ENCODE results near the gene L3MBTL2. TPM values are rescaled to one million over a fixed set of nuclear protein-coding genes. Genes with fewer than 3 reads are reported as not detected.

L3MBTL2 gene
- total RNA-seq, 1 donor from 2014 or later: 12.0 TPM

DNA sequence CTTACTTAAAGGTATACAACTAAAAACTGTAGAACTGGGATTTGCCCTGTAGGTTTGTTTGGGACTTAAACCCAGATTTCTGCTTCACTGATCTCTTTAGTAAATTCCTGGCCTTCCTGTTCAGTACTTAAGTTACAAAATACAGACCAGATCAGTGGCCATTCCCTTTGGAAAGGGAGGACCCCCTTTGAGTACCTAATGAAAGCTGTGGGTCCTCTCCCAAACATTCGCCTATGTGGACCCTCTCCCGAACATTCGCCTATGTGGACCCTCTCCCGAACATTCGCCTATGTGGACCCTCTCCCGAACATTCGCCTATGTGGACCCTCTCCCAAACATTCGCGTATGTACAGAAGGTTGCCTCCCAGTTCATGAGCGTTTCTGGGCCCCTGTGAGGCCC is 10.3 kb downstream of the L3MBTL2 start:
- DNase-seq: no peak

DNA sequence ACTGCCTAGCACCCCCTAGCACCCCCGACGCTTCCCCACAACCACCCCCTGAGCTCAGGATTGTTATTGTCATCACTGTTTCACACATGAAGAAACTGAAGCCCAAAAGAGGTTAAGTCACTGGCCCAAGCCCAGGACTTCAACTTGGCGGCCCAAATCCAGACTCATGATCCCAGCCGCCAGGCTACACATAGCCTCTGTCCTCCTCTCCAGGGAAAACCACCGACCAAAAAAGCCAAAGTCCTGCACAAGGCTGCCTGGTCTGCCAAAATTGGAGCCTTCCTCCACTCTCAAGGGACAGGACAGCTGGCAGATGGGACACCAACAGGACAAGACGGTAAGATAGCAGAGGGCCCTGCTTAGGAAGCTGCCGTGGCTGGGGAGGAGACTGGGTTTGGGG is 10.8 kb downstream of the L3MBTL2 start:
- no peak for DNase-seq

- no peak for DNase-seq
These were observed 11.9 kb downstream of the L3MBTL2 start for GRCh38 chr22:41216984-41217383.

DNA sequence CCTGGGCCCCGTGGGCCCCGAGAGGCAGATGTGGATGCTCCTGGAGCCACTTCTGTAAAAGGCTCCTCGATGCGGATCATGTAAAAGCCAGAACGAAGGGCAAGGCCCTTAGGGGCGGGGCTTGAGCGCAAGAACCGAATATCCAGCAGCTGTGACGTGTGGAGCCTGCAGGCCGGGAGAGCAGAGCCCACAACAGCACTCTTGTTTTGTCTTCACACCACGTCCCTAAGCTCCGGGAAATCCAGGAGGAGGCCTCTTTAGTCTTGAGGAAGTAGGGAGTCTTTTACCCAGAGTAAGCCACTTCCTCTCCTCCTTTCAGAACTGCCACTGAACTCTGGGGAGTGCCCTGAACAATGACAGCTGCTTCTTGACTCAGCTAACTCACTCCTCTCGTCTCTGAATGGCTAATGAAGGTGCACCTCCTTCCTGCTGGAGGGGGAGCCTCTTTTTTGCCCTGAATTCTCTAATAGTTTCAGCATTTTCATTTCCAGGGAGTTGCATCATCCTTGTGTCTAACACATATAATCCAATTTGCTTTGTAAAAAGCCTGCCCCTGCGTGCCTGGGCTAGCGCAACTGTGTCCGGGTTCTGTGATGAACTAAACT is 12.5 kb downstream of the L3MBTL2 start:
- DNase-seq: peak; percentile 52

GRCh38 chr22:41222846-41223507 is 17.9 kb downstream of the L3MBTL2 start:
- DNase-seq: no peak

DNA sequence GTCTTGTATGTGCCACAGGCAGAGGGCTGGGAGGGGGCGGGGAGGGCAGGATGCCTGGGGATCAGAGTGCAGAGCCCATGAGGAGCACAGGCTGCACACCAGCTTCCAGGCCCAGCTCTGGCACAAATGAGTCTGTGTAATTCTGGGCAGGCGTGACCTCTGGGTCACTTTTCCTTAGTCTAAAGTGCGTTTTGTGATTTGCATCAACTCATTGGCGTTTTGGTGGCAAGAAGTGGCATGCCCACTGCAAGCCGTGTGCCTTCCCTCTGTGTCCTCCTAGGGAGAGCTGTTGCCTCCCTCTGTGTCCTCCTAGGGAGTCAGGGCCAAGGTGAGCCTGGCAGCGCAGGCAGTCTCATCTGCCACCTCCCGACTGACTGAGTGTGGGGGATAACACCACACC is 18.4 kb downstream of the L3MBTL2 start:
- no peak for DNase-seq

DNA sequence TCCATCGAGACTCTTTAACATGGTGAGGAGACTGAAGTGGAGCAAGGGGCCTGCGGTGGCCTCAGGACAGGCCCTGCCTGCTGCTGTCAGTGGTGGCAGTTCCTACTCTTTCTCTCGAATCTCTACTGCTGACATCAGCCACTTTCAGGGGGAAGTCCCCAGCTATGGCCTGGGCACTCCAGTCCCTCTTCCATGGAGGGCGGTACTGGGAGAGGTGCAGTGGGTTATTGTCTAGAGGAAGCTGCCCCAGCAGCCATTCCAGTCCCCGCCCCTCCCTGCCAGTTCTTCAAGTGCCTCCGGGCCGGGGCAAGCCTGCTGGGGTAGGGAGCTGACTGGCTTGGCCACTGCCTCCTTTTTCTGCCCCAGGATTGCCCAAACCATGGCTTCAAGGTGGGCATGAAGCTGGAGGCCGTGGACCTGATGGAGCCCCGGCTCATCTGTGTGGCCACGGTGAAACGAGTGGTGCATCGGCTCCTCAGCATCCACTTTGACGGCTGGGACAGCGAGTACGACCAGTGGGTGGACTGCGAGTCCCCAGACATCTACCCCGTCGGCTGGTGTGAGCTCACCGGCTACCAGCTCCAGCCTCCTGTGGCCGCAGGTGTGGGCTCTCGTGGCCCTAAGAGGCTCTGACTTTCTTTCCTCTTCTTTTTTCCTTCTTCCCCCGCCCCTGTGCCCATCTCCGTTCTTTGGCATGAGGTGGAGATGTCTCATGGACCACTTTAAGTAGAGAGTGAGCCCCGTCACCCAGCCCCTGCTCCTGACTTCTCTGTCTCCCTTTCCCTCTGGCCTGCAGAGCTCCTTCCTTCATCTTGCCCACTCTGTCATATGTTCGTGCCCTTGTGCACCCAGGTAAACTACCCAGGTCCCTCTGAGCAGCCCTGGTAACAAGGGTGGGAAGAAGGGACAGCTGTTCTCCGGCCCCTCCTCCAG is 21.9 kb downstream of the L3MBTL2 start:
- DNase-seq: no peak

DNA sequence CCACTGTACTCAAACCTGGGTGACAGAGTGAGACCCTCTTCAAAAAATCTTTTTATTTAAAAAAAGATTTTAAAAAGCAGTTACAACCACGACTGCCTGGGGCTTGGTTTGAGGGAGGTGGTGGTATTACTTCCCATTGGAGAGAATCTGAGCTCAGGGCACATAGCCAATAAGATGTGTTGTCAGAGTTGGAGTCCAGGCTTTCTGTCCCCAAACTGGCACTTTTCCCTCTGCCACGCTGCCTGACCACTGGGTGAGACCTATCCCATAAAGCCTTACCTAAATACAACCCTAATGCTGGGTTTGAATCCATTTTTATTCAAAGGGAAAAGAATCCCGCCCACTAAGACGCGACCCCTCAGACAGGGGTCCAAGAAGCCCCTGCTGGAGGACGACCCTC is 24.1 kb downstream of the L3MBTL2 start:
- no peak for DNase-seq

DNA sequence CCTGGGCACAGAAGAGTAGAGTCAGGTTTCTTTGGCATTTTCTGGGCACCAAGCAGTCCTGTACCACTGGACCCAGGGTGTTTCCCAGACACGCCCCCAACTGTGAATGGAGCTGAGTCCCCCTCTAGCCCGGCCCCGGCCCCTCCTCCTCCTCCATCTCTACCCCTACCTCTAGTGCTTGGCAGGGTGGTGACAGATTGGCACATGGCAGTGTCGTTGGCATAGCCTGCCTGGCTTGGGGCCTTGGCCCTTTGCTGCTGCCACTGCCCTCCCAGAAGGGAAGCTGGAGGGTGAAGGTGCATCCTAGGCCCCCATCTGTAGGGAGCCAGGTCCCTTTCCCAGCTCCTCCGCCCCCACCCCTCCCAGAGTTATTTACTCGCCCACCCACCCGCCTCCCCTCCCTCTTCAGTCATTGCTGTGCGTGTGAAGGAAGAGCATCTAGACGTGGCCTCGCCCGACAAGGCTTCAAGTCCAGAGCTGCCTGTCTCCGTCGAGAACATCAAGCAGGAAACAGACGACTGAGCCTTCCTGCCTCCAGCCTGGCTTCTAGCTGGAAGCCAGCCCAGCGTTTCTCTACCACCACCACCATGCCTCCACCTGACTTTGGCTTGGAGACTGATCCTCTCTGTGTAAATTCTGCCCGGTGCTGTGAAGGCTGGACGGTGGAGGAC is 24.8 kb downstream of the L3MBTL2 start:
- DNase-seq: no peak

DNA sequence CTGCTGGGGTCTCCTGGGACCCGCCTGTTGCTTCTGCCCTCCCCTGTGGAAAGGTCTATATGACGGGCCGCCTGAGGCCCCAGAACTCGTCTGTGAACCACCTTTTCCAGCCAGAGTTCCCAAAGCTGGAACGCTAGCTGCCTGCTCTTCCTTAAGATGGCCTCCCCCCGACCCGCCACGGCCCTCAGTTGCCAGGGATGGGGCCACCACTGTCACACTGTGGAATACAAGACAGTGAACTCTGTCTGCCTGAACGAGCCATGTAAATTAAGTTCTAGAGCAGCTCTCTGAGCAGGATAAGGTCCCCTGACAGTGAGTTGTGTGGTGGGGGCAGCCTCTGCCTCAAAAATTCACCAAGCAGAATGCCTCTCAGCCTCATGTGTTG is 25.3 kb downstream of the L3MBTL2 start:
- no peak for DNase-seq

DNA sequence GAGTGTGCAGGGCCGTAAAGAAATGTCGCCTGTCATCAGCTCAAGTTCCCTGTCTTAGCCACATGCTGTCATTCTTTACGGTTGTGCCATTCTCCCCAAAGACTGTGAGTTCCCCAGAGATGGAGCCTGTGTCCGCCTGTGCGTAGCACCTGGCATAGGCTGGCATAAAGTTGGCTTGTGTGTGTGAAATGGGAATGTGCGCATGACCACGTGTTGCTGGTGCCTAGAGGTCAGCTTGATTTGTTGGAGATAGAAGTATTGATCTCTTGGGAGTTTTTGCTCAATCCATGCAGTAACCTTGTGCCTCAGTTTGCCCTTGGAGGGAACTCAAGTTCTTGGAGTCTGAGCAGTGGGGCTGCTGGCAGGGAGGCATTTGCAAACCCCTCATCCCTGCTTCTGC is 26.3 kb downstream of the L3MBTL2 start:
- DNase-seq: no peak

GRCh38 chr22:41234815-41235695 is 29.9 kb downstream of the L3MBTL2 start:
- no peak for DNase-seq

DNA sequence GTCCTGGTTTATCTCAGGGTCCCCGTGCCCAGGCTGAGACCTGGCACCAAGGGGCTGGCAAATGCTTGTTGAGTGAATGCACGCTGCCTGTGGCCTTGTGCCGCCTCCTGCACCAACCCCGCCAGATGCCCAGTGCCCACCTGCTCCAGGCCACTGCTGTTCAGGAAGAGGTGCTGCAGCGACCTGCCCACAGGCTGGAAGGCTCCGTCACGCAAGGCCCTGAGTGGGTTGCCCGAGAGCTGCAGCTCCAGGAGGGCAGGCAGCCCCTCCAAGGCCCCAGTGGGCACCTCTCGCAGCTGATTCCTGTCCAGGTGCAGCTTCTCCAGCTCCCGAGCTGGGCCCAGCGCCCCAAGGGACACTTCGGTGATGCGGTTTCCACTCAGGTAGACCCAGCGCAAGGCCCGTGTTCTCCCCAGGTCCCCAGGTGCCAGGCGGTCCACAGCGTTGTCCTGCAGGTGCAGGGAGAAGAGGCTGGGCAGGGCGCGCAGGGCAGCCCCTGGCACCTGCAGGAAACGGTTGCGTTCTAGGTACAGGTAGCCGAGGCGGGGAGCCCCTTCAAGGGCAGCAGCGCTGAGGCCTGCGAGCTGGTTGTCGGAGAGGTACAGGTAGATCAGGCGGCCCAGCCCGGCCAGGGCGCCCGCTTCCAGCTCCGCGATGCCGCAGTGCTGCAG is 32.1 kb downstream of the L3MBTL2 start:
- no peak for DNase-seq

- no peak for DNase-seq
These were observed 32.8 kb downstream of the L3MBTL2 start for GRCh38 chr22:41237707-41238569.

DNA sequence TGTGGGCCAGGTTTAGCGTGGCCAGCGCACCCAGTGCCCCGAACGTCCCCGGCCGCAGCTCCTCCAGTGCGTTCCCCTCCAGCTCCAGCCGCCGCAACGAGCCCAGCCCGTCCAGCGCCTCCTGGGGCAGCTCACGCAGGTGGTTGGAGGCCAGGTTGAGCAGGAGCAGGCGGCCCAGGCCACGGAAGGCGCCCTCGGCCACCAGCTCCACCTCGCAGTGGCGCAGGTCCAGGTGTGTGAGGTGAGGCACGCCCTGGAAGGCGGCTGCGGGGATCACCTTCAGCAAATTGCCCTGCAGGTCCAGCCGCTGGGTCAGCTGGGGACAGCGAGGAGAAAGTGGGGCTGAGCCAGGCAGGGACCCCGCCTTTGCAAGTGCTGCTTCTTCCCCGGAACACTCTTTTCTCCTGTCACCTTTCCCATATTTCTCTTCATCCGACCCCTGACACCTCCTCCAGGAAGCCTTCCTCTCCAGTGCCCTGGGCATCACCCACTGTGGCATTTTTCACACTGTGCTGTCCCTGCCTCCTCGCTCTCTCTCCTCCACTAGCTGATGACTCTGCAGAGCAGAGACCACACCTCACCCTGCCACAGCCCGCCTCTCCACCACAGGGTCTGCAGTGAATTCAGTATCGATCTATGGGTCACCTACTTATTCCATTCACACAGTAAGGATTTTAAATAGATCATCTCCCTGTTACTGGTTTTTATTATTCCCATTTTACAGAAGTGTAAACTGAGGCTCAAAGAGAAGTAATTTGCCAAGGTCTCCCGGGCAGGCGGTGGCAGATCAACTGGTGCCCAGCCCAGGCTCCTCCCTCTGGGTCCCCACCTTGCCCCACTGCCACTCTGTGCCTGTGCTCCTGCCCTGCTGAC is 33.7 kb downstream of the L3MBTL2 start:
- DNase-seq: no peak

- no peak for DNase-seq
These were observed 34.5 kb downstream of the L3MBTL2 start for GRCh38 chr22:41239443-41240128.

- no peak for DNase-seq
These were observed 35.4 kb downstream of the L3MBTL2 start, which contains the start of gene CHADL for GRCh38 chr22:41240377-41241132. CHADL (minus strand) TSS chr22:41240931; CDS start chr22:41240881, 50 bp downstream.

All from skin of body (tissue), 2 donors.